ENCODE measurements around the gene LRRC26.

LRRC26 gene

GRCh38 chr9:137205126-137206069 lies 35.5 kb upstream of the LRRC26 start, which contains the start of the genes NDOR1 and TMEM203:
Gene NDOR1, plus strand, starts transcription at chr9:137205700. Its CDS starts 78 bp downstream, at chr9:137205778.
Gene TMEM203, minus strand, starts transcription at chr9:137205648. Its CDS starts 234 bp downstream, at chr9:137205414.
- Mint-ChIP-seq H3K4me1 (peaks cover 54% of the 10 kb centered on the region), H3K27ac (peak within 1 kb of the TSS; percentile 92), H3K4me3 (peak within 1 kb of the TSS; percentile 92), H3K27me3 (no peaks in the 10 kb centered on the region), H3K9me3 (no peaks in the 10 kb centered on the region), H3K36me3 (peaks cover 19% of the 10 kb centered on the region)
- CTCF ChIA-PET: interaction anchor here (1.0 to 1.8 kb wide), 4 partner anchors 8 to 137 kb away, joined by 3 to 4 read pairs (median 4); no protein-coding TSS in a partner anchor
- DNase-seq: peak; percentile 96

GRCh38 chr9:137204731-137205125 lies 34.9 kb upstream of the LRRC26 start:
- H3K27ac Mint-ChIP-seq: peak overlapping the region; percentile 92
- peaks cover 16% of the 10 kb centered on the region for H3K36me3 Mint-ChIP-seq
- H3K4me1 Mint-ChIP-seq: peaks cover 54% of the 10 kb centered on the region
- H3K9me3 Mint-ChIP-seq: no peaks in the 10 kb centered on the region
- CTCF ChIA-PET: interaction anchor here (1.0 to 1.8 kb wide), 4 partner anchors 9 to 136 kb away, joined by 3 to 4 read pairs (median 4); no protein-coding TSS in a partner anchor
- peak overlapping the region; percentile 92 for H3K4me3 Mint-ChIP-seq
- DNase-seq: no peak
- peaks cover under 1% of the 10 kb centered on the region for H3K27me3 Mint-ChIP-seq

DNA sequence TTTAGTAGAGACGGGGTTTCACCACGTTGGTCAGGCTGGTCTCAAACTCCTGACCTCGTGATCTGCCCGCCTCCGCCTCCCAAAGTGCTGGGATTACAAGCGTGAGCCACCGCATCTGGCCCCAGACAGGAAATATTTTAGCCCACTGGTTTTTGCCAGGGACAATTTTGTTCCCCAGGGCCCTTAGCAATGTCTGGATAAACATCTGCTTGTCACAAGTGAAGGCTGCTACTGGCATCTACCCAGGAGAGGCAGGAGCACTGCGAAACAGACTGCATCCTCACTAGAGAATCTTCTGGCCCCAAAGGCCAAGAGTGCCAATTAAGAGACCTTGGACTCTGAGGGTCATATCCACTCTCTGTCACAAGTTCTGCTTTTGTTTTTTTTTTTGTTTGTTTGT lies 33.1 kb upstream of the LRRC26 start:
- H3K4me1 Mint-ChIP-seq: peaks cover 61% of the 10 kb centered on the region
- no peak for DNase-seq
- CTCF ChIA-PET: interaction anchor here (1.1 to 1.5 kb wide), 2 partner anchors 24 to 134 kb away, joined by 3 to 4 read pairs; partner anchors contain the start of gene RNF224

DNA sequence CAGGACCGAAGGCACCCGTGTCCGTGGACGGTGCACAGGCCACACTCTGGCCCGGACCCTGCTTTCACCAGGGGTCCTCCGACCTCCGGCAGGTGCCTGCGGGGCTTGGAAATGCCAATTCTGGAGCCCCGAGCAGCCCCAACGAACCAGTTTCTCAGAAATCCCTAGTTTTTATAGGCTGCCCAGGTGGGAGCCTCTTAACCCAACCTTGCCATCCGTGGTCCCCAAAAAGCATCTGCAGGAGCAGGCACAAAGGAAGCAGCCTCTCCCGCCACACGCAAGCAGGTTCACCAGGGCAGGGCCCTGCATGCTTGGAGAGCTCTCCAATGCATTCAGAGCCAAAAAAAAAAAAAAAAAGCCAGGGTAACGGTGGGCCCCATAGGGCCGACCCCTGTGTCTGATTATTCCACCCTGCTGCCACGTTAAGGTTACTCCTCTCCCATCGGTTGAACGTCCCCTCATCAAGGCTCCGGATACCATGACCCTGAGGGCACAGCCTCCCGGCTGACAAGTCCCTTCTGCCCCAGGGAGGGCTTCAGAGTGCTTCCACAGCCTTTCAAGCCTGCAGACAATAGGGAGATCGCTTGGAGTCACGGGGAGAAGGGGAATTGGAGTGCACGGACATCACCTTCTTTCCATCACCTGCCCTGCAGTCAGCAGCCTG lies 31.5 kb upstream of the LRRC26 start:
- H3K4me3 Mint-ChIP-seq: peak overlapping the region; percentile 80
- CTCF ChIA-PET: interaction anchor here (0.5 to 1.5 kb wide), 5 partner anchors 12 to 595 kb away, joined by 3 to 5 read pairs (median 3); no protein-coding TSS in a partner anchor

More for the DNA sequence above, 33.1 kb upstream of the LRRC26 start:
- no peak overlapping the region for H3K27ac Mint-ChIP-seq
- no peaks in the 10 kb centered on the region for H3K9me3 Mint-ChIP-seq
- peaks cover 9% of the 10 kb centered on the region for H3K27me3 Mint-ChIP-seq
- no peak overlapping the region for H3K4me3 Mint-ChIP-seq
- peaks cover 10% of the 10 kb centered on the region for H3K36me3 Mint-ChIP-seq

GRCh38 chr9:137200311-137201204 lies 30.7 kb upstream of the LRRC26 start, which contains the start of gene TPRN:
Gene TPRN, minus strand, starts transcription at chr9:137200741. Its CDS starts 30 bp downstream, at chr9:137200711.
- no peaks in the 10 kb centered on the region for H3K9me3 Mint-ChIP-seq
- H3K4me3 Mint-ChIP-seq: peak within 1 kb of the TSS; percentile 80
- peaks cover 11% of the 10 kb centered on the region for H3K27me3 Mint-ChIP-seq
- CTCF ChIA-PET: interaction anchor here (0.5 to 1.5 kb wide), 5 partner anchors 11 to 594 kb away, joined by 3 to 5 read pairs (median 3); no protein-coding TSS in a partner anchor
- peaks cover 39% of the 10 kb centered on the region for H3K4me1 Mint-ChIP-seq
- H3K36me3 Mint-ChIP-seq: peaks cover 3% of the 10 kb centered on the region
- H3K27ac Mint-ChIP-seq: peak within 1 kb of the TSS; percentile 81
- peak; percentile 99 for DNase-seq

More for the DNA sequence above, 31.5 kb upstream of the LRRC26 start:
- no peak for DNase-seq
- Mint-ChIP-seq H3K36me3 (peaks cover 3% of the 10 kb centered on the region), H3K4me1 (peaks cover 47% of the 10 kb centered on the region), H3K27me3 (peaks cover 11% of the 10 kb centered on the region), H3K9me3 (no peaks in the 10 kb centered on the region), H3K27ac (peak overlapping the region; percentile 81)

DNA sequence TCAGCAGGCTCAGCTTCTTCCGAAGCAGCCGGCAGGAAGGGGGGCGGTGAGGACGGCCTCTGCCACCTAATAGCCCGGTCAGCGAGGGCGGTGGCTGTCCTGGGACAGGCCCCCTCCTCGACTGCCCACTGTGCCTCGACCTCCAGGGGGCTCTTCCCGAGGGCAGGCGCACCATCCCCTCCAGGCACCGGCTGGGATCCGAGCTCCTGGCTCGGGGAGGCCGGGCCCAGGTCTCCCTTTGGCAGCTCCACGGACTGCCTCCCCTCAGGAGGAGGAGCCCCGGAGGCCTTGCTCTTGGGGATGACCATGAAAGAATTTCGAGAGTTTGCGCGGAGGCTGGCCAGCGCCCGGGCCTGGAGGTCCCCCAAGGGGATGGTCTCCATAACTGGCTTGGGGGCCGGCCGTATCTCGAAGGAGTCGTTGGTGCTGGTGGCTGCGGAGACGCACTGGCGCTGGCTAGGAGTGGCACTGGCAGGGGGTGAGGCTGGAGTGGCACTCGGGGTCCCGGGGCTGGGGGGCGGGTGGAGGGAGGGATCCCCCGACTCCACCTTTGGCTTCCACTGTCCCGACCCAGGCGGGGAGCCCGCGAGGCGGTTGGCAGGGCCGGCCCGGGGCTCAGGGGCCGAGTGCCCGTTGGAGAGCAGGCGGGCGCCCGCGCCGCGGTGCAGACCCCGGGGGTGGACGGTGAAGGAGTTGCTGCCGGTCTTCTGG lies 29.7 kb upstream of the LRRC26 start:
- no peaks in the 10 kb centered on the region for H3K9me3 Mint-ChIP-seq
- peak; percentile 34 for DNase-seq
- peak overlapping the region; percentile 77 for H3K4me3 Mint-ChIP-seq
- peak overlapping the region; percentile 60 for H3K27ac Mint-ChIP-seq
- peaks cover 35% of the 10 kb centered on the region for H3K4me1 Mint-ChIP-seq
- H3K27me3 Mint-ChIP-seq: peaks cover 11% of the 10 kb centered on the region
- CTCF ChIA-PET: interaction anchor here (1.5 kb wide), 1 partner anchor 11 kb away, joined by 4 read pairs; no protein-coding TSS in a partner anchor
- peaks cover 3% of the 10 kb centered on the region for H3K36me3 Mint-ChIP-seq

- CTCF ChIA-PET: interaction anchor here (1.5 kb wide), 1 partner anchor 10 kb away, joined by 4 read pairs; no protein-coding TSS in a partner anchor
- Mint-ChIP-seq H3K36me3 (peaks cover 3% of the 10 kb centered on the region), H3K9me3 (no peaks in the 10 kb centered on the region), H3K27ac (no peak overlapping the region), H3K4me1 (peaks cover 29% of the 10 kb centered on the region), H3K27me3 (peaks cover 11% of the 10 kb centered on the region), H3K4me3 (peak overlapping the region; percentile 41)
- no peak for DNase-seq
Observed at GRCh38 chr9:137198902-137199283, 29.0 kb upstream of the LRRC26 start.

- CTCF ChIA-PET: interaction anchor here (1.5 kb wide), 1 partner anchor 9 kb away, joined by 4 read pairs; no protein-coding TSS in a partner anchor
- peak overlapping the region; percentile 41 for H3K4me3 Mint-ChIP-seq
Observed at GRCh38 chr9:137198051-137198901, 28.4 kb upstream of the LRRC26 start.

DNA sequence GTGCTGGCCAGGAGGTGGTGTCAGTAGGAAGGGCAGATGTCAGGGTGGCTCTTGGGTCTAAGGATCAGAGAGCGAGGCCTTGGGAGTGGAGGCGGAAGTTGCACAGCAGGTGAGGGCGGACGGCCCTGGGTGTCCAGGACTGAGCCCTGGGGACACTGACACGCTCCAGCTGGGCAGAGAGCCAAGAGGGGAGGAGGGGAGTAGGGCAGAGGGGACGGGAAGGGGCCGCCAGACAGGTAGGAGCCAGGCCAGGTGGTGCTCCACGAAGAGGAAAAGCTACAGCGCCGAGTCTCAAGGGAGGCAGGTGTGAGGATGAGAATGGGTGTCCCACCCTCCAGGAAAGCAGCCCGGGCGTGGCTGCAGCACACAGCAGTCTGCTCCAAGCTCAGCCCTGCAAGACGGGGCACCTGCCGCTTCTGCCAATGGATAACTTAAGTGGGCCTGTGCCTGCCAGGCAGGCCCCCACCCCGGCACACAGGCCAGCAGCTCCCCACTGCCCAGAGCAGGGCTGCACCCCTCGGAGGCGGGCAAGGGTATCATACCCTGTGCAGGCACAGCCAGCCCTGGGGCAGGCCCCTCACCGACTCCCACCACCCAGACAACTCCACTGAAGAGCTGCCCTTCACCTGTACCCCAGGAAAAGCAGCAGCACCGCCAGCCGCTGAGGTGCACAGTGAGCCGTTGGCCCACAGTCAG lies 25.8 kb upstream of the LRRC26 start:
- H3K9me3 Mint-ChIP-seq: no peaks in the 10 kb centered on the region

More at GRCh38 chr9:137198051-137198901, 28.4 kb upstream of the LRRC26 start:
- H3K4me1 Mint-ChIP-seq: peaks cover 24% of the 10 kb centered on the region
- peaks cover 3% of the 10 kb centered on the region for H3K36me3 Mint-ChIP-seq
- no peak for DNase-seq
- no peak overlapping the region for H3K27ac Mint-ChIP-seq
- peaks cover 11% of the 10 kb centered on the region for H3K27me3 Mint-ChIP-seq
- no peaks in the 10 kb centered on the region for H3K9me3 Mint-ChIP-seq

DNA sequence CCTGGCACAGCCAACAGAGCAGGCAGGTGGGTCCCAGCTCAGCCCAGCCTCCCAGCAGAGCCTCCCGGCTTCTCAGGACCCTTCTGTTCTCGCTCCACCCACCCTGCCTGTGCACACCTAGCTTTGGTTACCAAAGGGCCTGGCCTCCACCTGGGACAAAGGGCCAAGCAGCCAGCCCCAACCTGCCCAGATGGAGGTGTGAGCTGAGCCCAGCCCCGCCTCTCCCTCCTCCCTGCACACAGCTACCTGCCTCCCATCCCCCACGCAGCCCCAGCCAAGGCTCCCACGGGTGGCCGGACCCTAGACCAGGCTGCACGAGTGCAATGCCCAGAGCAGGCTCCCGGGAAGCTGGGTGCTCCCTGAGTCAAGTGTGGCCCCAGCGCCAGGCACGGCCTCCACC lies 25.1 kb upstream of the LRRC26 start:
- CTCF ChIA-PET: no interaction called here
- Mint-ChIP-seq H3K27ac (no peak overlapping the region), H3K4me3 (no peak overlapping the region)

More for the DNA sequence above, 25.8 kb upstream of the LRRC26 start:
- no peak for DNase-seq
- H3K4me3 Mint-ChIP-seq: no peak overlapping the region
- CTCF ChIA-PET: no interaction called here
- H3K27me3 Mint-ChIP-seq: peaks cover 11% of the 10 kb centered on the region
- peaks cover 12% of the 10 kb centered on the region for H3K4me1 Mint-ChIP-seq
- H3K27ac Mint-ChIP-seq: no peak overlapping the region
- peaks cover 5% of the 10 kb centered on the region for H3K36me3 Mint-ChIP-seq

GRCh38 chr9:137194388-137194787 lies 24.5 kb upstream of the LRRC26 start:
- Mint-ChIP-seq H3K36me3 (peaks cover 7% of the 10 kb centered on the region), H3K27ac (no peak overlapping the region), H3K27me3 (peaks cover 8% of the 10 kb centered on the region), H3K4me3 (no peak overlapping the region), H3K9me3 (no peaks in the 10 kb centered on the region), H3K4me1 (peaks cover 17% of the 10 kb centered on the region)
- CTCF ChIA-PET: no interaction called here
- DNase-seq: no peak

More for the DNA sequence above, 25.1 kb upstream of the LRRC26 start:
- Mint-ChIP-seq H3K27me3 (peaks cover 11% of the 10 kb centered on the region), H3K9me3 (no peaks in the 10 kb centered on the region), H3K4me1 (peaks cover 15% of the 10 kb centered on the region), H3K36me3 (peaks cover 7% of the 10 kb centered on the region)
- DNase-seq: no peak

Data from activated naive CD4-positive, alpha-beta T cell treated with anti-CD3 and anti-CD28 coated beads, Interleukin-2, amount 10 ng/mL, durations not matched to agents 7 days and 5 days (primary cell).